CD14-positive monocyte (primary cell): ENCODE measurements around the gene PSG1. TPM values are rescaled to one million over a fixed set of nuclear protein-coding genes. Genes with fewer than 3 reads are reported as not detected.
"Not testable (repeated sequence)": the region's sequence is repeated elsewhere in the genome, so short reads cannot be mapped to it uniquely, and the experiment has no call there.

Experiments
- DNase-seq, 3 donors: peaks; one replicate each; pipeline ENCODE4 v3.0.0-alpha.2; 2011 to 2022
- H2AFZ ChIP-seq: 2 replicates; pipeline ENCODE4 v1.6.0; 2012; ENCODE audit warnings: mild to moderate bottlenecking, low read depth, low read length, inconsistent platforms; ENCODE audit not compliant: insufficient read depth, poor library complexity, severe bottlenecking
- H3K27ac ChIP-seq, 2 donors: 1 replicate in 1 of 2; 2 replicates in 1 of 2; pipeline ENCODE4 v1.5.1; 2012 to 2013; ENCODE audit warnings: low read length in 2 of 2, control low read depth in 1 of 2, inconsistent platforms in 1 of 2, low read depth in 1 of 2, mild to moderate bottlenecking in 1 of 2
- H3K27me3 ChIP-seq, 2 donors: one replicate each; pipeline versions ENCODE4 v1.6.0 to v1.6.1; 2011 to 2013; ENCODE audit warnings: low read length in 2 of 2; ENCODE audit not compliant: control insufficient read depth in 2 of 2, insufficient read depth in 2 of 2
- H3K36me3 ChIP-seq, 2 donors: replicated peaks in 1 of 2; 1 replicate in 1 of 2; 2 replicates in 1 of 2; pipeline versions ENCODE4 v1.5.1 to v1.6.1; 2012 to 2013; ENCODE audit warnings: low read length in 2 of 2, control low read depth in 1 of 2, inconsistent platforms in 1 of 2, mild to moderate bottlenecking in 1 of 2; ENCODE audit not compliant: insufficient read depth in 2 of 2, control insufficient read depth in 1 of 2
- H3K4me1 ChIP-seq, 2 donors: 1 replicate in 1 of 2; 2 replicates in 1 of 2; pipeline versions ENCODE4 v1.5.1 to v1.6.1; 2012 to 2013; ENCODE audit warnings: low read length in 2 of 2, control low read depth in 1 of 2, inconsistent platforms in 1 of 2, mild to moderate bottlenecking in 1 of 2, moderate library complexity in 1 of 2; ENCODE audit not compliant: insufficient read depth in 2 of 2, control insufficient read depth in 1 of 2
- H3K4me2 ChIP-seq: replicated peaks from 2 replicates; pipeline ENCODE3; 2012; ENCODE audit warnings: low read length, moderate library complexity, mild to moderate bottlenecking; ENCODE audit not compliant: poor library complexity, severe bottlenecking; ENCODE audit errors: extremely low read depth
- H3K4me3 ChIP-seq, 3 experiments: fragments of 200-600 bp in 1 of 3; sonication (generic) in 1 of 3; replicated peaks in 1 of 3; 1 replicate in 2 of 3; 2 replicates in 1 of 3; pipeline ENCODE4 v1.5.1; 2011 to 2013; ENCODE audit warnings: low read length in 3 of 3, mild to moderate bottlenecking in 3 of 3, control low read depth in 2 of 3, low read depth in 2 of 3, inconsistent platforms in 1 of 3, moderate library complexity in 1 of 3
- H3K79me2 ChIP-seq: 2 replicates; pipeline ENCODE4 v1.6.0; 2012; ENCODE audit warnings: mild to moderate bottlenecking, control low read depth, inconsistent platforms, low read length, moderate library complexity; ENCODE audit not compliant: insufficient read depth
- H3K9ac ChIP-seq: 2 replicates; pipeline ENCODE4 v1.6.0; 2017; ENCODE audit warnings: low read length, mild to moderate bottlenecking; ENCODE audit not compliant: insufficient read depth, poor library complexity, severe bottlenecking
- H3K9me3 ChIP-seq, 2 donors: replicated peaks in 1 of 2; 1 replicate in 1 of 2; 2 replicates in 1 of 2; pipeline versions ENCODE4 v1.5.1 to v1.6.1; 2012 to 2013; ENCODE audit warnings: low read length in 2 of 2, control low read depth in 1 of 2; ENCODE audit not compliant: control insufficient read depth in 1 of 2, insufficient read depth in 1 of 2
- H4K20me1 ChIP-seq: 2 replicates; pipeline ENCODE4 v1.6.0; 2012; ENCODE audit warnings: mild to moderate bottlenecking, low read length, control low read depth, moderate library complexity; ENCODE audit not compliant: insufficient read depth
- H3K27ac Mint-ChIP-seq, 7 donors: one replicate each; pipeline ENCODE4 v1.8.0; 2020; ENCODE audit warnings: mild to moderate bottlenecking in 7 of 7, mixed read lengths in 7 of 7, moderate library complexity in 6 of 7, inconsistent platforms in 2 of 7
- H3K27me3 Mint-ChIP-seq, 3 donors: one replicate each; pipeline ENCODE4 v1.8.0; 2021 to 2022; ENCODE audit warnings: low read depth in 3 of 3, mild to moderate bottlenecking in 3 of 3, mixed read lengths in 3 of 3, moderate library complexity in 3 of 3, inconsistent platforms in 1 of 3
- H3K36me3 Mint-ChIP-seq, 2 donors: one replicate each; pipeline ENCODE4 v1.8.0; 2020; ENCODE audit warnings: mixed read lengths in 2 of 2, inconsistent platforms in 1 of 2, mild to moderate bottlenecking in 1 of 2
- H3K4me1 Mint-ChIP-seq: one replicate; pipeline ENCODE4 v1.8.0; 2020; ENCODE audit warnings: mild to moderate bottlenecking, mixed read lengths
- H3K4me3 Mint-ChIP-seq, 2 donors: one replicate each; pipeline ENCODE4 v1.8.0; 2020; ENCODE audit warnings: mild to moderate bottlenecking in 2 of 2, mixed read lengths in 2 of 2, moderate library complexity in 1 of 2
- H3K9me3 Mint-ChIP-seq, 7 donors: one replicate each; pipeline ENCODE4 v1.8.0; 2020 to 2022; ENCODE audit warnings: mixed read lengths in 7 of 7, mild to moderate bottlenecking in 6 of 7, moderate library complexity in 6 of 7, inconsistent platforms in 2 of 7
- WGBS: methylation state at CpG from one replicate; pipeline ENCODE4 v1.1.5; 2013; ENCODE audit warnings: missing lambda C conversion rate; ENCODE audit not compliant: insufficient coverage; 5-methylcytosine and 5-hydroxymethylcytosine counted together
- intact Hi-C, 2 donors: fragments of 100-400 bp; cut with micrococcal nuclease; formaldehyde crosslinking; loops; one replicate each; pipeline versions ENCODE4 v1.15.0 to v1.15.1; 2023
- polyA plus RNA-seq, 3 donors: library from polyadenylated mRNA; depleted of rRNA in 1 of 3; unstranded in 2 of 3; stranded (reverse) in 1 of 3; fragments of 300-500 nt in 2 of 3; fragments of >200 nt in 1 of 3; fragmentation: Illumina TruSeq in 2 of 3; gene quantifications; 1 replicate in 2 of 3; 2 replicates in 1 of 3; pipeline ENCODE4 v1.2.3, GENCODE V29; 2012 to 2021

Gene PSG1
- polyA plus RNA-seq, 3 donors: not detected

DNA sequence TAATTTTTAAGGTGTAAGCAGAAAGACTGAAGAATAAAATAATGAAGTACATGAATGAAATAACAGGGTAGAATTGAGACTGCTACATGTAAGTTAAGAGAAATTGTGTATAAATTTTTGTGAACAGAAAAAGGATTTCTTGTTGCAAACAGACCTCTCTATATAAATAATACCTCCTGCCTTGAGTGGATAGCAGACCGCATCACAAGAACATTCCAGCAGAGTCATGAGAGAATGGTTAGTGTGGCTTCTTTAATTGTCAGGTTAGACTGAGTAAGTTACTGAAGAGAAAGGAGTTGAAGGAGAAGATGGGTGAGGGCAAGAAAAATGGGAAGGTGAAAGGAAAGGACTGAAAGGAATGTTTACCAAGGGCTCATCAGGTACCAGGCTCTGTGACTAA lies 19.6 kb upstream of the PSG1 start:
- no CpG with 5 or more reads among the region's 1 CpG for WGBS
- H3K4me2 ChIP-seq, H3K36me3 Mint-ChIP-seq, H3K9ac ChIP-seq, H3K27ac ChIP-seq, H3K27me3 ChIP-seq, H3K4me3 ChIP-seq, H3K27ac Mint-ChIP-seq, H3K79me2 ChIP-seq, H2AFZ ChIP-seq, H3K27me3 Mint-ChIP-seq, H3K4me3 Mint-ChIP-seq, H3K9me3 ChIP-seq, DNase-seq, H3K4me1 ChIP-seq, H3K4me1 Mint-ChIP-seq, H3K36me3 ChIP-seq, H4K20me1 ChIP-seq, intact Hi-C loops: not testable (repeated sequence)
- H3K9me3 Mint-ChIP-seq: peaks cover 0 to 12% (median 6%) of the 10 kb centered on the region in 7 donors

DNA sequence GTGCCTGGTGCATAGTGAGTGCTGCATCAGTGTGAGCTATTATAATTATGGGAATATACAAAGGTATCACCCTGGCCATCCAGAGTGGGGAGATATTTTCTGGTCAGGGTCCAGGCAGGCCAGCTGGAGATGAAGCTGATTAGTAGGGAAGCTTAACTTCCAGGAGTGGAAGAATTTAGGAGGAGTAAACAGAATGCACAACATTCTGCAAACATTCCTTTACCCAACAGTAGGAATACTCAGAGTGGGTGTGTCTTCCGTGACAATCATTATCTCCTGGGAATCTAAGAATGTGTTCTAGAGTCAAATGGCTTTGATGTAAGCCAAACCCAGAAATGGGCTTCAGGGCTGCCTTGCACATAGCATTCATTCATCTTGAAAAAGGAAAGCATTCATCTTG lies 19.1 kb upstream of the PSG1 start:
- H3K36me3 ChIP-seq, H3K4me1 ChIP-seq, H3K79me2 ChIP-seq, H3K9ac ChIP-seq, H3K4me1 Mint-ChIP-seq, H3K4me3 ChIP-seq, H3K27ac ChIP-seq, H3K27me3 ChIP-seq, H3K27me3 Mint-ChIP-seq, DNase-seq, H3K36me3 Mint-ChIP-seq, H3K4me3 Mint-ChIP-seq, H3K9me3 ChIP-seq, H3K4me2 ChIP-seq, intact Hi-C loops, H4K20me1 ChIP-seq, H3K27ac Mint-ChIP-seq, H2AFZ ChIP-seq: not testable (repeated sequence)
- WGBS: no CpG with 5 or more reads among the region's 1 CpG
- H3K9me3 Mint-ChIP-seq: peaks cover 0 to 16% (median 6%) of the 10 kb centered on the region in 7 donors

GRCh38 chr19:42897729-42898128 lies 18.2 kb upstream of the PSG1 start:
- H3K36me3 Mint-ChIP-seq, H3K27ac Mint-ChIP-seq, H3K27me3 Mint-ChIP-seq, H3K4me3 ChIP-seq, H3K9ac ChIP-seq, H4K20me1 ChIP-seq, H3K36me3 ChIP-seq, H3K4me1 Mint-ChIP-seq, H3K27ac ChIP-seq, DNase-seq, intact Hi-C loops, H3K79me2 ChIP-seq, H3K4me3 Mint-ChIP-seq, H3K9me3 ChIP-seq, H3K27me3 ChIP-seq, H3K4me2 ChIP-seq, H2AFZ ChIP-seq, H3K4me1 ChIP-seq: not testable (repeated sequence)
- peaks cover 0 to 16% (median 6%) of the 10 kb centered on the region in 7 donors for H3K9me3 Mint-ChIP-seq
- WGBS: no CpG with 5 or more reads among the region's 1 CpG

- H3K9me3 Mint-ChIP-seq: peaks cover 7 to 21% (median 19%) of the 10 kb centered on the region in 7 donors
- H3K27ac ChIP-seq, H3K4me1 ChIP-seq, H3K27me3 ChIP-seq, H4K20me1 ChIP-seq, H3K36me3 ChIP-seq, H3K27ac Mint-ChIP-seq, H3K4me1 Mint-ChIP-seq, H3K79me2 ChIP-seq, H3K27me3 Mint-ChIP-seq, H3K4me3 Mint-ChIP-seq, H3K36me3 Mint-ChIP-seq, H3K4me2 ChIP-seq, H3K9ac ChIP-seq, H3K4me3 ChIP-seq, H2AFZ ChIP-seq, DNase-seq, intact Hi-C loops: not testable (repeated sequence)
- H3K9me3 ChIP-seq: peaks cover 10 to 21% of the 10 kb centered on the region in 2 donors
- WGBS: 91% methylated on average over 5 of the region's 7 CpGs
These were observed 10.9 kb upstream of the PSG1 start for GRCh38 chr19:42890446-42890845.
